Hepatocyte (in vitro differentiated cells): ENCODE results near the gene ACSS1. TPM values are rescaled to one million over a fixed set of nuclear protein-coding genes. Genes with fewer than 3 reads are reported as not detected.

Source experiments
- DNase-seq: peaks from one replicate; pipeline ENCODE4 v3.0.0-alpha.2; 2016; ENCODE audit warnings: low spot score
- H2AFZ ChIP-seq: fragments of 200-600 bp; sonication (generic); 2 replicates; pipeline ENCODE4 v1.6.0; 2016; ENCODE audit warnings: antibody characterized with exemption, mild to moderate bottlenecking
- H3K27ac ChIP-seq: fragments of 200-600 bp; sonication (generic); 2 replicates; pipeline ENCODE4 v1.5.1; 2016; ENCODE audit warnings: mild to moderate bottlenecking
- H3K27me3 ChIP-seq: fragments of 200-600 bp; sonication (generic); 2 replicates; pipeline ENCODE4 v1.6.1; 2016
- H3K36me3 ChIP-seq: fragments of 200-600 bp; sonication (generic); replicated peaks from 2 replicates; pipeline ENCODE4 v1.5.1; 2016; ENCODE audit warnings: low read depth; ENCODE audit not compliant: insufficient read depth
- H3K4me1 ChIP-seq: fragments of 200-600 bp; sonication (generic); 2 replicates; pipeline ENCODE4 v1.5.1; 2016; ENCODE audit warnings: mild to moderate bottlenecking, moderate library complexity; ENCODE audit not compliant: insufficient read depth
- H3K4me2 ChIP-seq: fragments of 200-600 bp; sonication (generic); 2 replicates; pipeline ENCODE4 v1.6.0; 2016
- H3K4me3 ChIP-seq: fragments of 200-600 bp; sonication (generic); 2 replicates; pipeline ENCODE4 v1.5.1; 2016; ENCODE audit warnings: mild to moderate bottlenecking
- H3K79me2 ChIP-seq: fragments of 200-600 bp; sonication (generic); 2 replicates; pipeline ENCODE4 v1.6.0; 2017; ENCODE audit warnings: mild to moderate bottlenecking
- H3K9me2 ChIP-seq: fragments of 200-600 bp; sonication (generic); replicated peaks from 2 replicates; pipeline ENCODE4 v1.6.0; 2017; ENCODE audit warnings: mild to moderate bottlenecking; ENCODE audit not compliant: insufficient read depth
- H3K9me3 ChIP-seq: fragments of 200-600 bp; sonication (generic); 2 replicates; pipeline ENCODE4 v1.5.1; 2016; ENCODE audit warnings: low read depth, mild to moderate bottlenecking
- H4K20me1 ChIP-seq: fragments of 200-600 bp; sonication (generic); 2 replicates; pipeline ENCODE4 v1.6.0; 2016; ENCODE audit warnings: mild to moderate bottlenecking; ENCODE audit not compliant: insufficient read depth, poor library complexity, severe bottlenecking
- EZH2 ChIP-seq: fragments of 200-600 bp; sonication (generic); IDR thresholded peaks from 2 replicates; pipeline ENCODE4 v1.6.1; 2016; ENCODE audit warnings: antibody characterized with exemption, mild to moderate bottlenecking, borderline replicate concordance
- EZH2phosphoT487 ChIP-seq: fragments of 200-600 bp; sonication (generic); IDR thresholded peaks from one replicate; pipeline ENCODE4 v1.6.1; 2018; ENCODE audit warnings: antibody characterized with exemption, mild to moderate bottlenecking, low read depth, moderate library complexity; ENCODE audit not compliant: unreplicated experiment, severe bottlenecking
- WGBS: methylation state at CpG from one replicate; pipeline ENCODE4 v1.1.6; 2016; ENCODE audit warnings: low lambda C conversion rate; ENCODE audit errors: missing lambda C conversion rate; 5-methylcytosine and 5-hydroxymethylcytosine counted together
- polyA plus RNA-seq: library from polyadenylated mRNA; unstranded; fragments of >200 nt; fragmentation: Nextera tagmentation; extraction: Ambion mirVana; gene quantifications from 2 replicates; pipeline ENCODE4 v1.2.1, GENCODE V29; 2016
- total RNA-seq: library from RNA; depleted of rRNA; stranded (reverse); fragments of >200 nt; gene quantifications from 2 replicates; pipeline ENCODE4 v1.2.3, GENCODE V29; 2014
- TF ChIP-seq, protein P1 (sequence below): fragments of 200-600 bp; sonication (generic); IDR thresholded peaks from 2 replicates; pipeline ENCODE4 v1.5.1; 2016; ENCODE audit warnings: antibody characterized with exemption, mild to moderate bottlenecking; ENCODE audit not compliant: poor library complexity

ACSS1 gene
- total and polyA plus RNA-seq, 2 experiments from 2014 or later, result 20.5 to 37.7 TPM

DNA sequence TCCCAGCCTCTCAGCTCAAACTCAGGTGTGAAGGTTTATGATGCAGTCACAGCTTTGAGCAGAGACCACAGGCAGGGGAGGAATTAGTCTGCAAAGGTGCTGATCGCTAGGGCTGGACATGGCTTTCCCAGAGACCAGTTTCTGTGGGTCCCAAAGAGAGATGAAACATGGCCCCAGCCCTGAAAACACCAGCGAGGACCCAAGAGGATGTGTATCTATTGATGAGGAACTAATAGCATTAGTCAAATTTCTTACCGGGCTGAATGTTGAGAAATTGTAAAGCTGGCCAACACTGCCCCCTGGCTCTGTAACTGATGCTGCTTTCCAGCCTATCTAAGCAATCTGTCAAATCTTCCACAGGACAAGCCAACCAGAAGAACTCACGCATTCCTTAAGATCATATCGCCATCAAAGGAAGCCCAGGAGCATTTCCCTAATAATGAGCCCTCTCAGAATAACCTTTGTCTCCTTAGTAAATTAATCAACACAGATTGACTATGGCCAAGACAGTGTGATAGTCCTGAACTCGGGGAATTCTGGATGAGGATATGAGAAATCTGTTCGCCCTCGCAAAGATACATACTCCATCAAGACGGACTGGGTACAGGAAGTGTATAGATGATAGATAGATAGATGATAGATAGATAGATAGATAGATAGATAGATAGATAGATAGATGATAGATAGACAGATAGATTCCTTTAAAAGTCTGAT is 7.8 kb upstream of the ACSS1 start:
- no peaks in the 10 kb centered on the region for H3K9me3 ChIP-seq
- no peaks in the 10 kb centered on the region for H3K9me2 ChIP-seq
- H3K4me1 ChIP-seq, result peaks cover 10% of the 10 kb centered on the region
- H3K27ac ChIP-seq, result peak overlapping the region; percentile 83
- H3K4me3 ChIP-seq, result no peak overlapping the region
- no peaks in the 10 kb centered on the region for H3K79me2 ChIP-seq
- no peaks in the 10 kb centered on the region for H3K36me3 ChIP-seq
- H4K20me1 ChIP-seq, result no peaks in the 10 kb centered on the region
- 34% methylated on average over 9 of the region's 9 CpGs for WGBS
- peak overlapping the region; percentile 59 for H3K4me2 ChIP-seq
- DNase-seq, result peak; percentile 67
- TF ChIP-seq, protein P1, sequence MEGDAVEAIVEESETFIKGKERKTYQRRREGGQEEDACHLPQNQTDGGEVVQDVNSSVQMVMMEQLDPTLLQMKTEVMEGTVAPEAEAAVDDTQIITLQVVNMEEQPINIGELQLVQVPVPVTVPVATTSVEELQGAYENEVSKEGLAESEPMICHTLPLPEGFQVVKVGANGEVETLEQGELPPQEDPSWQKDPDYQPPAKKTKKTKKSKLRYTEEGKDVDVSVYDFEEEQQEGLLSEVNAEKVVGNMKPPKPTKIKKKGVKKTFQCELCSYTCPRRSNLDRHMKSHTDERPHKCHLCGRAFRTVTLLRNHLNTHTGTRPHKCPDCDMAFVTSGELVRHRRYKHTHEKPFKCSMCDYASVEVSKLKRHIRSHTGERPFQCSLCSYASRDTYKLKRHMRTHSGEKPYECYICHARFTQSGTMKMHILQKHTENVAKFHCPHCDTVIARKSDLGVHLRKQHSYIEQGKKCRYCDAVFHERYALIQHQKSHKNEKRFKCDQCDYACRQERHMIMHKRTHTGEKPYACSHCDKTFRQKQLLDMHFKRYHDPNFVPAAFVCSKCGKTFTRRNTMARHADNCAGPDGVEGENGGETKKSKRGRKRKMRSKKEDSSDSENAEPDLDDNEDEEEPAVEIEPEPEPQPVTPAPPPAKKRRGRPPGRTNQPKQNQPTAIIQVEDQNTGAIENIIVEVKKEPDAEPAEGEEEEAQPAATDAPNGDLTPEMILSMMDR, result peak; percentile 89
- TF ChIP-seq EZH2 (no peak), EZH2phosphoT487 (no peak)
- H2AFZ ChIP-seq, result no peak overlapping the region
- peaks cover 26% of the 10 kb centered on the region for H3K27me3 ChIP-seq

DNA sequence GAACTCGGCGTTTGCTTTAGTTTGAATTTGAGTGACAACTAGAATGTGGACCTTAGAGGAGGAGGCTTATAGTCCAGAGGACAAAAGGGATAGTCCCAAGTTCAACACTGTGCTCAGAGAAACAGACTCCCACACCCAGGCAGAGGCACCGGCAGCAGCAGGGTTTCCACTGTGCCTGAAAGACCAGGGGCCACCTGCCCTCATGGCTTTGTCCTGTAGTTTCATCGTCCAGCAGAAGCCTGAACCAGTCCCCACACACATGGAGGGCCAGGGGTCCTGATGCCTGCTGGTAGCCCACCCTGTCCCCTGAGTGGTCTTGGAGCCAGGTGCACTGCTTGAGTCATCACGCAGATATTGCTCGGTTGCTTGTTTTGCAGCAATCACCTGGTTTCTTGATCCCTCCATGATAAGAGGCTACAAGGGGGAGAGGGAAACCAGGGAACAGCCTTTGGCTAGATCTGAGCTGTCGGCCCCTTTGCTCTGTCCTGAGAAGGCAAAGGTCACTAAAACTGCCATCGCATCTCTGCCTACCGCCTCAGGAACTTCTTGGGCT is 7.2 kb upstream of the ACSS1 start:
- H3K27me3 ChIP-seq, result peaks cover 20% of the 10 kb centered on the region
- H3K4me2 ChIP-seq, result peak overlapping the region; percentile 59
- H3K79me2 ChIP-seq, result no peaks in the 10 kb centered on the region
- H3K9me2 ChIP-seq, result no peaks in the 10 kb centered on the region
- WGBS, result 40% methylated on average over 9 of the region's 9 CpGs
- H3K36me3 ChIP-seq, result no peaks in the 10 kb centered on the region
- no peaks in the 10 kb centered on the region for H3K9me3 ChIP-seq
- H2AFZ ChIP-seq, result no peak overlapping the region
- H3K4me3 ChIP-seq, result no peak overlapping the region
- DNase-seq, result peak; percentile 54
- H4K20me1 ChIP-seq, result no peaks in the 10 kb centered on the region
- peaks cover 10% of the 10 kb centered on the region for H3K4me1 ChIP-seq
- no peak for TF ChIP-seq EZH2phosphoT487
- no peak for TF ChIP-seq EZH2
- TF ChIP-seq, protein P1, result no peak
- H3K27ac ChIP-seq, result peak overlapping the region; percentile 83

DNA sequence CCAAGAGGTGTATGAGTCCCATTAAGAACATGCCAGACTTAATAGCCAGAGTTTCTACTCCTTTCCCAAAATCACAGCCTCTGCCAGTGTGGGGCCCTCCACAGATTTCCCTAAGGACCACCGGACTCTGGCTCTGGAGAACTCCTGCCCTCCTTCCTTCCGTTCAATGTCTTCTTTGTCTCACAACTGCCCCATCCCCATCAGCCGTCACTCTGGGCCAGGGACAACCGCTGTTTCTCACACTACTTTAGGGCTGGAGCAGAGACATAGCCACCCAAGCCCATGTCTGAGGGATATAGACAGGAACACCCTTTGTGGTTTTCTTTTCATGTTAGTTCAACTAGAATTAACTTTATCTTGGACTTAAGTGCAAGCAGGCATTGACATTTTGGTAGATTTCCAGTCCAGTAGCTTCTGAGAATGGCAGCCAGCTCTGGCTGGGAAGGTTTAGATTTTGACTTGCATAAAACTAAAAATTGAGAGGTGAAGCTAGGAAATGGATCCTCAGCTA is 6.7 kb upstream of the ACSS1 start:
- WGBS, result 85% methylated on average over 4 of the region's 4 CpGs
- H3K4me1 ChIP-seq, result peaks cover 10% of the 10 kb centered on the region
- no peaks in the 10 kb centered on the region for H3K79me2 ChIP-seq
- H3K27ac ChIP-seq, result peak overlapping the region; percentile 83
- no peak overlapping the region for H3K4me3 ChIP-seq
- TF ChIP-seq EZH2 (no peak), EZH2phosphoT487 (no peak)
- TF ChIP-seq, protein P1, result no peak
- H3K36me3 ChIP-seq, result no peaks in the 10 kb centered on the region
- DNase-seq, result no peak
- peak overlapping the region; percentile 59 for H3K4me2 ChIP-seq
- no peak overlapping the region for H2AFZ ChIP-seq
- no peaks in the 10 kb centered on the region for H3K9me2 ChIP-seq
- no peaks in the 10 kb centered on the region for H4K20me1 ChIP-seq
- no peaks in the 10 kb centered on the region for H3K9me3 ChIP-seq
- peaks cover 14% of the 10 kb centered on the region for H3K27me3 ChIP-seq
